ENCODE results near the gene TMEM120A. TPM values are rescaled to one million over a fixed set of nuclear protein-coding genes. Genes with fewer than 3 reads are reported as not detected.
A peak's percentile ranks its signal among the peaks of the same experiment; 100 is the strongest.

Gene TMEM120A
- total and polyA plus RNA-seq, 2 donors from 2014 or later = 47.0 to 141 TPM

GRCh38 chr7:76016191-76016947 lies 22.0 kb upstream of the TMEM120A start:
- DNase-seq (no peak), FAIRE-seq (peak; percentile 55)
- Histone ChIP-seq H3K36me3 (ENCODE audit: control insufficient read depth in 2 of 3, insufficient read depth in 3 of 3, low read length in 3 of 3) (peaks cover 0 to 5% (median 2%) of the 10 kb centered on the region in 3 donors), H3K27me3 (ENCODE audit: control insufficient read depth, insufficient read depth, low read length) (no peaks in the 10 kb centered on the region), H3K27ac (ENCODE audit: low read depth in 2 of 2, low read length in 2 of 2) (no peak overlapping the region), H3K4me1 (ENCODE audit: control insufficient read depth in 2 of 3, insufficient read depth in 2 of 3, low read depth in 1 of 3, low read length in 3 of 3) (no peaks in the 10 kb centered on the region), H3K9me3 (ENCODE audit: control insufficient read depth in 2 of 3, insufficient read depth in 1 of 3, low read length in 3 of 3) (no peaks in the 10 kb centered on the region), H3K9ac (ENCODE audit: low read length in 3 of 3) (no peak overlapping the region), H3K4me3 (ENCODE audit: low read length in 3 of 3) (no peak overlapping the region)
- TF ChIP-seq CTCF (IDR thresholded peaks at IDR 0.05; ENCODE audit: borderline replicate concordance, extremely low read depth, insufficient read depth) = no peak
- intact Hi-C loops (cut with DNase I) = loop anchor here (10.0 kb wide), 1 partner anchor 152 kb away; no protein-coding TSS in a partner anchor

DNA sequence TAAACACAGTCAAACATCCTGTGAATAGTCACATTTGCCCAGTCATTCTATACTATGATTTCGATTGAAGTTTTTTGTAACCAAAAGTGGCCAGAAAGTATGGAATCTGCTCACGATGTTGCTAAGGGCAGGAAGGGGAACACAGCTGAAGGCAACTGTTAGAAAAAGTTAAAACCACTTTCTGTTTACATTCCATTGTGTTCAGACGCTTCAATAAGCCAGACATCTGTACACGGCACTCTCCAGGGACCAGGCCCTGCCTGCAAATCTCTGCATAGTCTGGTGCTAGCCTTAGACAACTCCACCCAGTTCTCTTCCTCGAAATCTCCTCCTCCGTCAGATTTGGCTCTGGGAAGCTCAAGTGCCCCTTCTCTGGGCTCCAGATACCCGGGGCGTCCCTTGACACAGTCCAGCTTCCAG lies 17.1 kb upstream of the TMEM120A start:
- H3K4me1 ChIP-seq (ENCODE audit: control insufficient read depth in 2 of 3, insufficient read depth in 2 of 3, low read depth in 1 of 3, low read length in 3 of 3) = no peaks in the 10 kb centered on the region
- H3K9ac ChIP-seq (ENCODE audit: low read length in 3 of 3) = no peak overlapping the region
- peak in 1 of 5 donors; percentile 44 for DNase-seq
- H3K27me3 ChIP-seq (ENCODE audit: control insufficient read depth, insufficient read depth, low read length) = no peaks in the 10 kb centered on the region
- H3K4me3 ChIP-seq (ENCODE audit: low read length in 3 of 3) = no peak overlapping the region
- TF ChIP-seq CTCF (IDR thresholded peaks at IDR 0.05; ENCODE audit: borderline replicate concordance, extremely low read depth, insufficient read depth) = no peak
- H3K36me3 ChIP-seq (ENCODE audit: control insufficient read depth in 2 of 3, insufficient read depth in 3 of 3, low read length in 3 of 3) = peaks cover 0 to 4% (median 0%) of the 10 kb centered on the region in 3 donors
- no peaks in the 10 kb centered on the region for H3K9me3 ChIP-seq (ENCODE audit: control insufficient read depth in 2 of 3, insufficient read depth in 1 of 3, low read length in 3 of 3)
- peak overlapping the region; percentile 20 to 47 for H3K27ac ChIP-seq (ENCODE audit: low read depth in 2 of 2, low read length in 2 of 2)
- no peak for FAIRE-seq
- intact Hi-C loops (cut with DNase I) = loop anchor here (10.0 kb wide), 1 partner anchor 147 kb away; no protein-coding TSS in a partner anchor

GRCh38 chr7:76009672-76010600 lies 15.5 kb upstream of the TMEM120A start:
- H3K9me3 ChIP-seq (ENCODE audit: control insufficient read depth in 2 of 3, insufficient read depth in 1 of 3, low read length in 3 of 3) = no peaks in the 10 kb centered on the region
- no peak for TF ChIP-seq CTCF (IDR thresholded peaks at IDR 0.05; ENCODE audit: borderline replicate concordance, extremely low read depth, insufficient read depth)
- intact Hi-C loops (cut with DNase I) = loop anchor here (10.0 kb wide), 1 partner anchor 145 kb away; no protein-coding TSS in a partner anchor
- H3K4me3 ChIP-seq (ENCODE audit: low read length in 3 of 3) = no peak overlapping the region
- peaks cover 0 to 4% (median 0%) of the 10 kb centered on the region in 3 donors for H3K36me3 ChIP-seq (ENCODE audit: control insufficient read depth in 2 of 3, insufficient read depth in 3 of 3, low read length in 3 of 3)
- no peak overlapping the region for H3K27ac ChIP-seq (ENCODE audit: low read depth in 2 of 2, low read length in 2 of 2)
- no peak overlapping the region for H3K9ac ChIP-seq (ENCODE audit: low read length in 3 of 3)
- DNase-seq (peak in 1 of 5 donors; percentile 36), FAIRE-seq (no peak)
- H3K27me3 ChIP-seq (ENCODE audit: control insufficient read depth, insufficient read depth, low read length) = no peaks in the 10 kb centered on the region
- H3K4me1 ChIP-seq (ENCODE audit: control insufficient read depth in 2 of 3, insufficient read depth in 2 of 3, low read depth in 1 of 3, low read length in 3 of 3) = no peaks in the 10 kb centered on the region
